Smooth muscle cell (in vitro differentiated cells): ENCODE measurements around the gene KYAT1. TPM values are rescaled to one million over a fixed set of nuclear protein-coding genes. Genes with fewer than 3 reads are reported as not detected.

Experiments
- DNase-seq: peaks from one replicate; lab custom pipeline; 2025; ENCODE audit not compliant: unreplicated experiment; lab: John Stamatoyannopoulos, UW
- H2AFZ ChIP-seq: fragments of 200-600 bp; sonication (generic); 2 replicates; pipeline ENCODE4 v1.6.0; 2016; ENCODE audit warnings: antibody characterized with exemption, low read depth, mild to moderate bottlenecking
- H3F3A ChIP-seq: fragments of 200-600 bp; sonication (generic); 2 replicates; pipeline ENCODE4 v1.6.0; 2017; ENCODE audit warnings: antibody characterized with exemption, low read depth
- H3K27ac ChIP-seq: fragments of 200-600 bp; sonication (generic); 2 replicates; pipeline ENCODE4 v1.5.1; 2016; ENCODE audit warnings: low read depth, mild to moderate bottlenecking
- H3K27me3 ChIP-seq: fragments of 200-600 bp; sonication (generic); 2 replicates; pipeline ENCODE4 v1.6.1; 2016; ENCODE audit warnings: low read depth, mild to moderate bottlenecking
- H3K36me3 ChIP-seq: fragments of 200-600 bp; sonication (generic); 2 replicates; pipeline ENCODE4 v1.5.1; 2016; ENCODE audit warnings: low read depth
- H3K4me1 ChIP-seq: fragments of 200-600 bp; sonication (generic); 2 replicates; pipeline ENCODE4 v1.5.1; 2016; ENCODE audit warnings: low read depth
- H3K4me2 ChIP-seq: fragments of 200-600 bp; sonication (generic); 2 replicates; pipeline ENCODE4 v1.6.0; 2016; ENCODE audit warnings: mild to moderate bottlenecking
- H3K4me3 ChIP-seq: fragments of 200-600 bp; sonication (generic); 2 replicates; pipeline ENCODE4 v1.5.1; 2016; ENCODE audit warnings: mild to moderate bottlenecking
- H3K79me2 ChIP-seq: fragments of 200-600 bp; sonication (generic); 2 replicates; pipeline ENCODE4 v1.6.0; 2016; ENCODE audit warnings: low read depth, mild to moderate bottlenecking
- H3K9ac ChIP-seq: fragments of 200-600 bp; sonication (generic); 2 replicates; pipeline ENCODE4 v1.6.0; 2016; ENCODE audit warnings: low read depth
- H3K9me3 ChIP-seq: fragments of 200-600 bp; sonication (generic); replicated peaks from 2 replicates; pipeline ENCODE4 v1.5.1; 2016; ENCODE audit warnings: low read depth
- H4K20me1 ChIP-seq: fragments of 200-600 bp; sonication (generic); 2 replicates; pipeline ENCODE4 v1.6.0; 2016; ENCODE audit warnings: low read depth
- CTCF ChIP-seq: fragments of 200-600 bp; sonication (generic); IDR thresholded peaks from 2 replicates; pipeline ENCODE4 v1.5.1; 2017; ENCODE audit warnings: borderline replicate concordance, mild to moderate bottlenecking, antibody characterized with exemption; ENCODE audit not compliant: insufficient read depth, poor library complexity, severe bottlenecking
- WGBS: methylation state at CpG from one replicate; pipeline ENCODE4 v1.1.7; 2016; ENCODE audit warnings: low lambda C conversion rate; 5-methylcytosine and 5-hydroxymethylcytosine counted together
- polyA plus RNA-seq: library from polyadenylated mRNA; unstranded; fragments of >200 nt; fragmentation: Nextera tagmentation; extraction: Ambion mirVana; gene quantifications from 2 replicates; pipeline ENCODE4 v1.2.1, GENCODE V29; 2016
- total RNA-seq: library from RNA; depleted of rRNA; stranded (reverse); fragments of >200 nt; gene quantifications from 2 replicates; pipeline ENCODE4 v1.2.3, GENCODE V29; 2014

KYAT1 gene
- total and polyA plus RNA-seq, 2 experiments from 2014 or later, result 3.1 to 7.7 TPM

- Histone ChIP-seq H3F3A (peaks cover 7% of the 10 kb centered on the region), H3K4me2 (no peak overlapping the region), H3K27ac (no peak overlapping the region), H3K79me2 (peaks cover 96% of the 10 kb centered on the region), H3K9ac (no peak overlapping the region), H2AFZ (no peak overlapping the region), H3K36me3 (no peaks in the 10 kb centered on the region), H3K4me1 (no peaks in the 10 kb centered on the region), H3K27me3 (no peaks in the 10 kb centered on the region), H4K20me1 (peaks cover 83% of the 10 kb centered on the region), H3K9me3 (no peaks in the 10 kb centered on the region), H3K4me3 (no peak overlapping the region)
- no peak for TF ChIP-seq CTCF
- no peak for DNase-seq
- WGBS, result 98% methylated on average over 2 of the region's 2 CpGs
Measured at GRCh38 chr9:128894764-128895163, 13.0 kb upstream of the KYAT1 start.

GRCh38 chr9:128893354-128893753, 11.6 kb upstream of the KYAT1 start:
- peaks cover 78% of the 10 kb centered on the region for H4K20me1 ChIP-seq
- H3K36me3 ChIP-seq, result no peaks in the 10 kb centered on the region
- peaks cover 7% of the 10 kb centered on the region for H3F3A ChIP-seq
- no peak for TF ChIP-seq CTCF
- H3K4me3 ChIP-seq, result no peak overlapping the region
- no peak overlapping the region for H3K9ac ChIP-seq
- no peak overlapping the region for H3K4me2 ChIP-seq
- no peaks in the 10 kb centered on the region for H3K9me3 ChIP-seq
- 89% methylated on average over 8 of the region's 8 CpGs for WGBS
- DNase-seq, result no peak
- H3K79me2 ChIP-seq, result peaks cover 98% of the 10 kb centered on the region
- no peak overlapping the region for H2AFZ ChIP-seq
- H3K27ac ChIP-seq, result peak overlapping the region; percentile 6
- no peaks in the 10 kb centered on the region for H3K27me3 ChIP-seq
- H3K4me1 ChIP-seq, result no peaks in the 10 kb centered on the region

- 58% methylated on average over 16 of the region's 17 CpGs for WGBS
- peak; percentile 23 for DNase-seq
- H3K4me3 ChIP-seq, result no peak overlapping the region
Measured at GRCh38 chr9:128892221-128892921, 10.6 kb upstream of the KYAT1 start.

More at GRCh38 chr9:128892221-128892921, 10.6 kb upstream of the KYAT1 start:
- Histone ChIP-seq H3K36me3 (no peaks in the 10 kb centered on the region), H3F3A (peaks cover 7% of the 10 kb centered on the region), H4K20me1 (peaks cover 81% of the 10 kb centered on the region), H3K4me2 (peak overlapping the region; percentile 57), H3K4me1 (peaks cover 4% of the 10 kb centered on the region), H2AFZ (no peak overlapping the region), H3K79me2 (peaks cover 98% of the 10 kb centered on the region), H3K9me3 (no peaks in the 10 kb centered on the region), H3K27ac (peak overlapping the region; percentile 47), H3K27me3 (no peaks in the 10 kb centered on the region), H3K9ac (peak overlapping the region; percentile 41)
- no peak for TF ChIP-seq CTCF
